HG02970 (cell line): ENCODE results near the gene P3H4.
A peak's percentile ranks its signal among the peaks of the same experiment; 100 is the strongest.
"Not testable (repeated sequence)": the region's sequence is repeated elsewhere in the genome, so short reads cannot be mapped to it uniquely, and the experiment has no call there.

Experiments used
- ATAC-seq: cut with Tn5 transposase; IDR thresholded peaks from one replicate; pipeline ENCODE4 v1.9.1; 2021; ENCODE audit warnings: mild to moderate bottlenecking, moderate library complexity, moderate number of reproducible peaks; ENCODE audit not compliant: unreplicated experiment, low FRiP score

Gene P3H4

DNA sequence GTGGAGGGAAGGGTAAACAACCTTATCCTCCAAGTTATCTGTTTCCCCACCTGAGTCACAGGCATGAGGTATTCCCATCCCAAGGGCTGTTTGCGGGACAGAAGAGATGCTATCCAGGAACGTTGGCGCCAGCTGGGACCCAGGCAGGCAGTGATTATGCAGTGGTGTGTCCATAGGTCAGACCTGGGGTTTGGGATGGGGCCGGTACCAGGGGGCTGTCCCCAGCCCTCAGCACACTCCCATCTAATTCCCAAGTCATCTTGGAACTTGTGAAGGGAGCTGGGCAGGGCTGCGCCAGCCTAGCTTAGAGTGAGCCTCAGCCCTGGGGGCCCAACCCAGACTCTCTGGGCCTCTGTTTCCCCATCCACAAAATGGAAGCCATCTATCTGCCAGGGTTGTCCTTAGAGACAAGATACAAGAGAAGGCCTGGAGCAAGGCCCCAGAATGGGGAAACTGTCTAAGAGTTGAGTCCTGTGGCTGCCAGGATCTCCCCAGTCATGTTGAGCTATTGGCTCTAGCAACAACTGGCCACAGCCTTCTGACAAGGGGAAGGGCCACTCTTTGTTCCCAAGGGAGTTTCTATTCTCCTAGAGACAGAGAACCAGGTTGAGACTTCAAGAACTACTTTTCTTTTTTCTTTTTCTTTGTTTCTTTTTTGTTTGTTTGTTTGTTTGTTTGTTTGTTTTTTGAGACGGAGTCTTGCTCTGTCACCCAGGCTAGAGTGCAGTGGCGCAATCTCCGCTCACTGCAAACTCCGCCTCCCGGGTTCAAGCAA, 15.4 kb downstream of the P3H4 start:
- ATAC-seq: no peak

DNA sequence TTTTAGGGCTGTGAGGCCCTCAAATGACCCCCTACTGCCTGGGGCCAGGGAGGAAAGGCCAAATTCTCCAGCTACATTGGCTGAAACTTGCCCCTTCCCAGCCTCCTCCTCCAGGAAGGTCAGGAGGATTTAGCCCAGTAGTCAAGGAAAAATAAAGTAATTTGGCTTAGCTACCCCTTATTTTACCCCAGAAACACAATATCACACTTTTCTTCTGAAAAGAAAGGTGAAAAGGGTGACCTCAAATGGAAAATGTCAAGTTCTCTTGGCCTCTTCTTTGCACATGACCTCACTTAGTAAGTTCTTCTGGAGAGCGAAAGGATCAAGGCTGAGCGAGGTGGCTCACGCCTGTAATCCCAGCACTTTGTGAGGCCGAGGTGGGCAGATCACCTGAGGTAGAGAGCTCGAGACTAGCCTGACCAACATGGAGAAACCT, 17.2 kb downstream of the P3H4 start:
- ATAC-seq: no peak

DNA sequence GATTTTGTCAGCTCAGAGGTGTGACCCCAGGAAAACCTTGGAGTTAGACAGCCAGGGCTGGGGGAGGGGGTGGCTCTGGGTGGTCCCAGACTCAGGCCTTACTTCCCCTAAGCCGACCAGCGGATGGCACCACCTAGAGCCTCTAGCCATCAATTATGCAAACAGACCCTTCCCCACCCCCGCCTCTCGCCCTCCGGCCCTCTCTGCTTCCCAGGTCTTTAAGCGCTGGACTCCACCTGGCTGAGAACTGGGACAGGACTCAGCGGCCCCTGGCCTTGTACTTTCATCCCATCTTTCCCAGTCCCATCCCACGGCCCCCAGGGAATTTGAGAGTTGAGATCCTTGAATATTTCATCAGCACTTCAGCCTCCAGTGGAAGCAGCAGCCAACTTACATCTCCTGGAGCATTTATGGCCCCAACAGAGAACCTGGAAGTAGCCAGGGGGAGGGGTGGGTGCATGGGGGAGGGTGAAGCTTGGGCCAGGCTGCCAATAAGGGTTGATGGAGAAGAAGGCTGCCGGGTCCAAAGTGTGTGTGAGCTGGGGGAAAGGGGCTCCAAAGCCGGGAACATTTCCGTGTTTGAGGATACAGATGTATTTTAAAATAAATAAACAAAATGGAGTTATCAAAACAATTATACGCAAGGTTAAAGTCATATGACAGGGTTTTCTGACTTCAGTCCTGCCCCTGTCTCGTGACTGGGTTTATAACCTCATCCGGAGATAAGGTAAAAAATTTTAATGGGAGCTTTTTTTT, 17.8 kb downstream of the P3H4 start:
- ATAC-seq: no peak

DNA sequence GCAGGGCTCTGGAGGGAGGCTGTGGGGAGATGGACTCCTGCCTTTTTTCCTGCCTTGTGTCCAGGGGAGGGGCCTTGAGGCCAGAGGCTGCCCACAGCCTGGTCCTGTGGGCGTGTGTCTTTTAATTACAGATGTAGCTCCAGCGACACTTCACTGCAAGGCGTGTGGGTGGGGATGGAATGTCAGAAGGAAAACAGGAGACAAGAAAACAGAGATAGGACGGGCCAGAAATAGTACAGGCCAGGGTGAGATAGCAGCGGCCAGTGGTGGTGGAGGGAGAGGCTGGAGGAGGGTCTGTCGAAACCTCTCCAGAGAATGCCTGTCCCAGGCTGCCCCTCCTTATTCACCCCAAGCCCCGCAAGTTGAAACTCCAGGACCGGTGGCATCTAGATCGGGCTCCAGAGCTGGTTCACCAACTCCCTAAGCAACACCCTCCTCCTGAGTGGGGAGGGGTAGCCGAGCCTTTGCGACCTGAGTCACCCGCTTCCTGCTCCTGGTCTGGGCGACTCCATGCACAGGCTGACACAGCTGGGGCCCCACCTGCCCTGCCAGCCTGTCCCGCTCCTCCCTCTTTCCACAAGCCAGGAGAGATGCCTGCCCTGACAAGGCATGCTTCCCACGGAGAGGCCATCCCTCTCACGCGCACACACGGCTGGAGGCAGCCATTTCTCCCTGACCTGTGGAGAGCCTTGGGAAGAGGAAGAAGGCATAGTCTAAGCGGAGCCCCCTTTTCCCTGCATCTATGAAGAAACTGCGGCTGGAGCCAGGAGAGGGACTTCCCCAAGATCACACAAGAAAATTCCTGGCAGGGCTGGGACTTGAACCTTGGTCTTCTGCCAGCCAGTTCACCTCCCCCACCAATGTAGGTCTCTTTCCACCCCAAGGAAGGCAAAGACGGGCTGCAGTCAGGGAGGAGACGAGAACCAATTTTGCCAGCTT, 18.6 kb downstream of the P3H4 start:
- no peak for ATAC-seq

DNA sequence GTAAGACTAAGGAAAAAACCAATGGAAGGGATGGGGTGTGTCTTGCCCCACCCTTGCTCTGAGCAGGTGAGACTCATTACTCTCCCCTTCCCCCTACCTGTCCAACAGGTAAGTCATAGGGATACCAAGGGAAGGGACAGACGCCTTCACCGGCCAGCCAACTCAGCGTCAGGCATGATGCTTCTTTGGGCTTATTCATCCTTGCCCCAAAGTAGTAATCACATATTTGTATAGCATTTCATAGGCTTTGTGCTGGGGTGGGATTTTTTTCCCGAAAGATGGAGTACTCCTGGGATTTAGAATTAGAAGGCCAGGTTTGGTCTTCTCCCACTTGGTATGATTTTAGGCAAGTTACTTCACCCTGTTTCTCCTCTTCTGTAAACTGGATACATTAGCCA, 24.7 kb downstream of the P3H4 start:
- ATAC-seq: no peak

DNA sequence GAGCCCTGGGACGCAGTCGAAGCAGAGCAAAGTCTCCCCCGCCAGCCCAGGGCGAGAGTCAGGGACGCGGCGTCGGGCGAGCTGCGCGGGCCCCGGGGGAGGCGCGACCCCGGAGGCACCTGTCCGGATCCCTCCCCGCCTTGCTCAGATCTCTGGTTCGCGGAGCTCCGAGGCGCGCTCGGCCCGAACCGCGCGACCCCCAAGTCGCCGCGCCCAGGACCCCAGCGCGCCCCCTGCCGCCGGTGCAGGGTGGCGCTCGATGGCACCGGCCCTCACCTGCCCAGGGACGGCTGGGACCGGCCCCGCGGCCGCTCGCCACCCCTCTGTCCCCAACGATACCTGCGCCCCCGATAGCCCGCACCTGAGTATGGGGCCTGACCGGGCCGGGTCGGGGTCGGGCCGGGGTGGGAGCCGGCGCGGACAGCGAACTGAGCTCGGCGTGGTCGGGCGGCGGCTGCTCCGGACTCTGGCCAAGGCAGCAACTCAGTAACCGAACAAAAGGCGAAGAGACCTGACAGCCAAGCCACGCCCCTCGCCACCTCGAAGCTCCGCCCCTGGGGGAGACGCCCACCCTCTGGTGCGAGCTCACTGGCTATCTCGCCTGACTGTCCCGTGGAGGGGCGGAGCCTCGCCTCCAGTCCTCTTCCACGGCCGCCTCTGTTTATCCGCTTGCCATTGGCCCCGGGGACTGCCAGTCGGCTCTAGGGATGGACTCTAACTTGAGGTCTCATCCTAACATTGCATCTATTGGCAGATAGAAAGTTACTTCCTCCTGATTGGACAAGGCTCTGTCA, 25.3 kb downstream of the P3H4 start, which contains the start of gene JUP:
Gene JUP (minus strand): TSS at position 485 of the 794 bp plus-strand sequence. CDS start 14,857 bp downstream, outside the sequence.
- peak; percentile 60 for ATAC-seq

DNA sequence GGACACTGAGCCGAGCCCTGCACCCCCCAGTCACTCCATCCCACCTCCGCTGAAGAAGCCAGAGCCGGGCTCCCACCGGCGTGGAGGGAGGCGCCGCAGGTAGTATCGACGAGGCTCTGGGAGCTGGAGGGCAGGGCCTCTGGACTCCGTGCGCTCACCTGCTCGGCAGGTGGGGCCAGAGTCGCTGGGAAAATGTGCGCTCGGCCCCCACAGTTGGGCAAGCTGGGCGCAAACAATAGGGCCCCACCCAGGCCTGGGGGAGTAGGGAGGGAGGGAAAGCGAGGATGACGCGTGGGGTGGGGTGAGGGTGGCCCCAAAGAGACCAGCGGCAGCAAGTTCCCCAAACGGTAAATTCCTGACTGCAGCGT, 25.9 kb downstream of the P3H4 start:
- ATAC-seq: no peak

DNA sequence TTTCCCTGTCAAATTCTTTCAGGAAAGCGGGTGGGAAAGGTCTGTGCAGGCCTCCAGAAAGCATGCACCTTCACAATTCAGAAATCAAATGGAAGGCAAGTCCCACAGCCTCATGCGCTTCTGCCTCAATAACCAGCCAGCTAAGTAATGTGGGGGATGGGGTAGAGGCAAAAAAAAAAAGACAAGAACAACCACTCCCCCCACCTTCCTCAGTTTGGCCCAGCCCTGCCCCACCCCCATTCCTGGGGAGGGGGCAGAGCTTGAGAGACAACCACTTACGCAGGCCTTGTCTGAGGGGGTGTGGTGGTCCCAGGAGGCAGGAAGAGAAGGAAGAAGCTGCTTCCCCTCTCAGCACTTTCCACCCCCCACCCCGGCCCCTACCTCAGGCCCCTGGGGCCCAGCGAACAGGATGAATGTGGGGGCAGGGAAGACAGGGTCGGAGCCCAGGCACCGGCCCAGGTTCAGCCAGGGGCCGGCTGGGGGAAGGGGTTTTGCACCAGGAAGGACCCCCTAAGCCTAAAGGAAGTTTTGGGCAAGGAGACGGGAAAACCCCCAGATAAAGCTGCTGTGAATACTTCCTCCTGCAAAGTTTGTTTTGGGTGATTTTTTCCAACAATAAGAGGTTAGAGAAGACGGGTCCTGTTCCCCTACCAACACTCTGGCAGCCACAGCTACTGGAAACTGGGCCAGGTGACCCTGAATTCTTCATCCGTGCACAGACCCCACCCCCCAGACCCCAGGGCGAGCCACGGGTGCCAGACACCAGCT, 26.5 kb downstream of the P3H4 start:
- ATAC-seq: no peak

DNA sequence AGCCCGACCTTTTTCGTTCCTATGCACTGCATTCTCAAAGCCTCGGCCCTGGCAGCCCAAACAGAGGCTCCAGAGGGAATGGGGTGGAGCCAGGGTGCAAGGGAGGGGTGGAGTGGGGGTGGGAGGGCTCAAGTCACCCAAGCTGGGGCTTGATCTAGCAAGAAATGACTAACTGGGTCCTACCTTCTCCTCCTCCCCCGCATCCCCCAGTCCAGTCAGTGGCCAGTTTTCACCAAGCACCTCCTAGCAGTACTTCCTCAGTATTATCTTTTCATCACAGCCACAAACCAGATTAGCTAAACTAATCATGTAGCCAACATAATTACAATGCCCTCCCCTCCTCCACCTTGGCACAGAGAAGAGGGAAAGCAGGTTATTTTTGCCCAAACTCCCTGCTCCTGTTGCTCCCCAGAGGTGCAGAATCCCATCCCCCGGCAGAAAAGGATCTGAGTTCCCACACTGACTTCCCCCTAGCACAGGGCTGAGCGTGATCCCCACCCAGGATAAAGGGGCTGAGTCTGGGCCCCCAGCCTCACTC, 27.5 kb downstream of the P3H4 start:
- ATAC-seq: no peak

DNA sequence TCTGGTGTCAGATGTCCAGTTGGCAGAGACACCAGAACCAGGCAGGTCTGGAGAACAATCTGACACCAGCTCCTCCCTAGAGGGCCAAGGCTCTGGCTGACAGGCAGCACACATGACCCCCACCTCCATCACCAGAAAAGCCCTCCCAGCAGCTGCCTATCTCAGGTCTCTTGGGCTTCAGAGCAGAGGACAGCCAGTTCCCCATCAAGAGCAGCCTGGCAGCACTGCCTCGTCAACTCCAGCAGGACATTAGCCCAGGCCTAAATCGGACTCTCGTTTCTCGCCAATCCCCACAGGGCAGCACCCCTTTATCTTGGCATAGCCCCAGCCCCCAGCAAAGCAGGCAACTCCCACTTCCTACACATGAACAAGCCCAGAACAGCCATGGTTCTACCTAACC, 29.6 kb downstream of the P3H4 start:
- ATAC-seq: no peak

DNA sequence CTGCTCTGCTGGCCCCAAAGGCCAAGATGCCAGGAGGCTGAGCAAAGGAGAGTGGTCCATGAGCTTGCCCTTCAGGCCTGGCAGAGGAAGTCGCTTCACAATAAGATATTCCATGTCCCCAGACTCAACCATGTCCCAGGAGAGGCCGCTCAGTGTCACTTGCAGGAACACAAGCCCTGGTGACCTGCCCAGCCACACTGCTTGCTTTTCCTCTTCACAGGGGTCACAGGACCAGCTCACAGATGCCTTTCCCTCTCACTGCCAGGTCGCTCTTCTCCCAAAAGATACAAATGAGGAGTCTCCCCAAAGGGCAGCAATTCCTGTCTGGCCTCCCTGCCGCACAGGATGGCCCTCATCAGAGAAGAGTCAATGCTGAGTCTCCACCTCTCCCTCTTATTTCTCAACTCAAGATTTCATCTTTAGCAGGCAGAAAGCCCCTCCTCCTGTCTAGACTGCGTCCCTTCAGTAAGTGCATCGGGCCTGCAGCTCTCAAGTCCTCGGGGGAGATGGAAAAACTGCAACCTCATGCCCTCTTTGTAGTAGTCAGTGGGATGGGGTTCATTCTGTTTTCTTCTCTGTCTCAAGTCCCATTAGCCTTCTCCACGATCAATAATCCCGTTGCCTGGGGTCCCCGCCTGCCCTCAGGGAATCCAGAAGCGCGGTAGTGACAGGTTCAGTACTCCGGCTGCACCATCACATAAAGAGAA, 30.2 kb downstream of the P3H4 start:
- no peak for ATAC-seq

DNA sequence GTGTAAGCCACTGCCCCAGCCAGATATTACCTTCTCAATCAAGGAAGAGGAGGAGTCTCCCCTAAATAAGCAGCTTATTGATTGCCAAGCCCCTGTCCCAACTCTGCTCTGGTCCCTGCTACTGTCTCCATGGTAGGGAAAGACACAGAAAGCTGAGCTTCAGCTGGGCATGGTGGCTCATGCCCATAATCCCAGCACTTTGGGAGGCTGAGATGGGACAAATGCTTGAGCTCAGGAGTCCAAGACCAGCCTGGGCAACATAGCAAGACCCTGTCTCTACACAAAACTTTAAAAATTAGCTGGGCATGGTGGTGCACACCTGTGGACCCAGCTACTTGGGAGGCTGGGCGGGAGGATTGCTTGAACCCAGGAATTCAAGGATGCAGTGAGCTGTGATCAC, 31.8 kb downstream of the P3H4 start:
- no peak for ATAC-seq

DNA sequence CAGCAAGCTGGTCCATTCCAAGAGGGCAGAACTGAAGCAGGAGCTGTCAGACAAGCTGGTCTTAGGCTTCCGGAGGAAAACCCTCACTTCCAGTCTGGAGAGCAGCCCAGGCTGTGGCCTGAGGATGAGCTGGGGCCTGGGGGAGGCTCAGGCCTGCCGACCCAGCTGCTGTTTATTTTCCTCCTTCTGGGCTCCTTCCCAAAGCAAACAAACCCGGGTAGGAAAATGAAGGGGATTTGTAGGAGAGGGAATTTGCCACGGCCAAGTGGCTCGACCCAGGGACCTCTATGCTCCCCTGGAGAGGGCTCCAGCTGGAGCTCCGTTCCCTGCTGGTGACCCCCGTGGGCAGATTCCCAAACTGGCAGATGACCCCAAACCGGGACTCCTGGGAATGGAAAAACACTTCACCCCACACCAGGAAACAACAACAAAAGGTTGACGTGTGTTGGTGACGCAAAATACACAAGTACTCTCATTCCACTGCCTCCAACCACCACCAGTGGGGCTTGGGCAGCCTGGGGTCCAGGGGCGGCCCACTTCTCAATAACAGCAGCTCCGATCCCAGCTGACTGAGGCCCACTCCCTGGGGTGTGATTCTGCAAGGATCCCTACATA, 34.1 kb downstream of the P3H4 start:
- no peak for ATAC-seq

DNA sequence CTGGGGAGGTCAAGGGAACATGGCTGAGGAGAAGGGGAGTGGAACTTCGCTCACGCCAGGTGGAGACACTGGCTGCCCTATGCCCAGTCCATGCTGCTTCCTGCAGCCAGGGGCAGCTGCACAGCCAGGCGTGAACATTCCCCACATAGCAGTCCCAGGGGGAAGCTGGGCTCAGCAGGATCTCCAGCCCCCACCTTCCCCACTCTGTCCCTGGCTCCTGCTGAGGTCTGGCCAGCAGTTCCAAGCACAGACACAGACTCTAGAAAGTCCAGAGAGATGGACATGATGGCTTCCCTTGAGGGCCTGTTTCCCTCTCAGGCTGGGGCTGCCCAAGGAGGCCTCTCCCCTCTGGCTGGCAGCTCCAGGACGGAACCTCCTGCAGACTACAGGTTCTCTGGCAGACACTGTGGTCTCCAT, 34.6 kb downstream of the P3H4 start:
- no peak for ATAC-seq

DNA sequence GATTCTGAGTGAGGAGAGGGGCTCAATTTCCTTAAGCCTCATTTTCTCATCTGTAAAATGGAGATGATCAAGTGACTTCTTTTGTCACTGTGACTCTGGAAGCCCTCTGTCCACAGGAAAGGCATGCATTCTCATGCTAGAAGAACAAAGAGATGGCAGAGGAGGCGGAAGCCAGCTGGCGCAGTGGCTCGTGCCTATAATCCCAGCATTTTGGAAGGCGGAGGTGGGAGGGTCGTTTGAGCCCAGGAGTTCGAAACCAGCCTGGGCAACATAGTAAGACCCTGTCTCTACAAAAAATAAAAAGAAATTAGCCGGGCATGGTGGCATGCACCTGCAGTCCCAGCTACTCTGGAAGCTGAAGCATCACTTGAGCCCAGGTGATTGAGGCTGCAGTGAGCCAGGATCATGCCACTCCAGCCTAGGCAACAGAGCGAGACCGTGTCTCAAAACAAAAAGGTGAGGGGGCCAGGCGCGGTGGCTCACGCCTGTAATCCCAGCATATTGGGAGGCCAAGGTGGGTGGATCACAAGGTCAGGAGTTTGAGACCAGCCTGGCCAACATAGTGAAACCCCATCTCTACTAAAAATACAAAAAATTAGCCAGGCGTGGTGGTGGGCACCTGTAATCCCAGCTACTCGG, 35.4 kb downstream of the P3H4 start:
- not testable (repeated sequence) for ATAC-seq

DNA sequence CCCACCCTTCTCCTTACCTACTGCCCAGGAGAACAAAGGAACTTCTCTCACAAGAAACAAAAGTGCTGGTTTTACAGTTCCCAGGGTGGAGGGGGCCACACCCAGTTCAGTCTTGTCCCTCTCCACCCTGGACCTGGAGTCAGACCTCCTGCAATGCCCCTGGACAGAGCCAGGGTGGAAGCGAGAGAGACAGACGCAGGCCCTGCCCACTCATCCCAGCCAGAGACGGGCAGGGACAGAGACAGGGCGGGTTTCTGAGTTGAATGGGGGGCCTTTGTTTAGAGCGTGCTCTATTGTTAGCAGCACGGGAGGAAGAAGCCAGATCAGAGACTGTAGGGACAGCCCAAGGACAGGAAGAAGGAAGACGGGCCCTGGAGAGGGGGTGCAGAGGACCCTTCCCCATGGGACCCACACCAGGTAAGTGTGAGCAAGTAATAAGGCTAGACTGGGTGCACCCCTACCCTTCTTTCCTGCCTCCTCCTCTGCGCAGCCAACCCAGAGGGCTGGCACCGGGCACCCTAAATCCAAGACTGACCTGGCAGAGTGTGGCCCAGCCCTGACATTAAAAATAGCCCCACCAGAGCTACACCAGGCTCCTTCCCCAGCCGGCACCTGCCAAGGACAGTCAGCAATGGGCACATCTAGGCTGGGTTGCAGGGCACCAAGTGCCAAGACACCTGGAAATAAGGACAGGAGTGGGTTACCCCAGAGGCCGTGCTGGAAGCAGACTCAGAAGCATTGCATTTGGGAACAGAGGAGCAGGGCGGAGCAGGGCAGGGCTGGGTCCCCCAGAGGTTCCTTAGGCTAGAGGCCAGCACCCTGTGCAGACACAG, 36.1 kb downstream of the P3H4 start:
- ATAC-seq: no peak
